K562 (cell line): Measurements from ENCODE around the gene DIAPH3. TPM values are rescaled to one million over a fixed set of nuclear protein-coding genes. Genes with fewer than 3 reads are reported as not detected.

Experiments used
- FOSL1 ChIP-seq: fragments of 200-800 bp; sonication (Bioruptor generic); conservative IDR thresholded peaks from 2 replicates; pipeline ENCODE4 v1.6.1; 2016; ENCODE audit warnings: missing genetic modification characterization, missing compliant biosample characterization
- polyA plus RNA-seq, 8 experiments: library from polyadenylated mRNA; depleted of rRNA in 4 of 8; stranded (reverse) in 5 of 8; unstranded in 3 of 8; fragments of >200 nt; fragmentation: Nextera tagmentation in 2 of 8; fragmentation: Illumina TruSeq in 1 of 8; extraction: Ambion mirVana in 2 of 8; extraction: Trizol in 1 of 8; gene quantifications; 2 replicates each; pipeline versions ENCODE4 v1.2.1 to v1.2.3, GENCODE V29; 2011 to 2014; ENCODE audit warnings: inconsistent platforms in 1 of 8, missing spikeins in 1 of 8
- total RNA-seq, 7 experiments: library from RNA; depleted of rRNA in 6 of 7; stranded (reverse); fragments of >200 nt in 6 of 7; fragmentation: Illumina TruSeq in 2 of 7; extraction: Trizol in 2 of 7; gene quantifications; 2 replicates each; pipeline versions ENCODE4 v1.2.1 to v1.2.3, GENCODE V29; 2011 to 2021; ENCODE audit warnings: low replicate concordance in 1 of 7
- TF ChIP-seq, protein P1 (sequence below): fragments of 450-650 bp; formaldehyde crosslinking; IDR thresholded peaks from 2 replicates; pipeline ENCODE4 v1.4.0; 2020; ENCODE audit warnings: mild to moderate bottlenecking, moderate library complexity
- TF ChIP-seq, protein P2 (sequence below), 2 experiments: fragments of 450-650 bp in 1 of 2; sonication (generic) in 1 of 2; formaldehyde crosslinking in 1 of 2; IDR thresholded peaks; 2 replicates each; pipeline versions ENCODE4 v1.7.1 to v1.9.0; 2016 to 2022; ENCODE audit warnings: inconsistent platforms in 1 of 2, mild to moderate bottlenecking in 1 of 2, missing genetic modification reagents in 1 of 2
- TF ChIP-seq, protein P3 (sequence below), 2 experiments: fragments of 450-650 bp; formaldehyde crosslinking in 1 of 2; IDR thresholded peaks; 2 replicates each; pipeline versions ENCODE4 v1.4.0 to v1.6.1; 2014 to 2020; ENCODE audit warnings: mild to moderate bottlenecking in 2 of 2, borderline replicate concordance in 1 of 2, low read depth in 1 of 2

The DIAPH3 gene
- total and polyA plus RNA-seq, 9 of the 15 experiments (the other 6 are each of a cell fraction or from before 2014, with no cell fraction given) = 9.0 to 18.7 (median 14.7) TPM

DNA sequence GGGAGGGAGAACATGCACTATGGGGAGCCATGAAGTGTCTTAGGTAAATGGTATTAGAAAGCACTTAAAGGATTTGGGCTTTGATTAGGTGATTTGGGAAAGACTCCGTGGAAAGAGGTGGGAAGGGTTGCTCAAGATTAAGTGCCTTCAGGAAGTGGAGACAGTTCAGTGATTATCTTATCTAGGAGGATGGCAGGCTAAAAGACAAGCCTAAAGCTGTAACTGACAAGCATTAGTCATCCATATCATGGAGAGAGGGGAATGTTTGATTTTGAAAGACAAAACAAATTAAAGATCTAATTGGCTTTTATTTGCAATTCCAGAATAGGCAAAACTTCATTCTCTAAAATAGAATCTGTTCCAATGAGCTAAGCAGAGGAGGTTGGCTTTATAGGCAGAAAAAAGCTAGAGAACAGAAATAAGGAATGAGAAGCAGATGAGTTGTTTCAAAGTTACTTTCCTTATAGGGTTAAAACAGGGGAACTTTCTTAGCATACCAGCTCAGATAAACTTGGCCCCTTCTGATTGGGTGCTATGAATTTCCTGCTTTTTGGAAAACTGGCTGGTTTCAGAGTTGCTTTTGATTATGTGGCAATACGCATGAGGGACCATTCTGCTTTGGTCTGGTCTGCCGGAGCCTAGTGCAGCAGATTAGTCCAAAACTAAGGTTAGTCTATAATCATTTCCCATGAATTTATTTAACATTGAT lies 1.8 kb upstream of the DIAPH3 start (continued):
- TF ChIP-seq, protein P1, sequence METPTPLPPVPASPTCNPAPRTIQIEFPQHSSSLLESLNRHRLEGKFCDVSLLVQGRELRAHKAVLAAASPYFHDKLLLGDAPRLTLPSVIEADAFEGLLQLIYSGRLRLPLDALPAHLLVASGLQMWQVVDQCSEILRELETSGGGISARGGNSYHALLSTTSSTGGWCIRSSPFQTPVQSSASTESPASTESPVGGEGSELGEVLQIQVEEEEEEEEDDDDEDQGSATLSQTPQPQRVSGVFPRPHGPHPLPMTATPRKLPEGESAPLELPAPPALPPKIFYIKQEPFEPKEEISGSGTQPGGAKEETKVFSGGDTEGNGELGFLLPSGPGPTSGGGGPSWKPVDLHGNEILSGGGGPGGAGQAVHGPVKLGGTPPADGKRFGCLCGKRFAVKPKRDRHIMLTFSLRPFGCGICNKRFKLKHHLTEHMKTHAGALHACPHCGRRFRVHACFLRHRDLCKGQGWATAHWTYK (CRISPR knock-in tag) = no peak
- TF ChIP-seq, protein P2, sequence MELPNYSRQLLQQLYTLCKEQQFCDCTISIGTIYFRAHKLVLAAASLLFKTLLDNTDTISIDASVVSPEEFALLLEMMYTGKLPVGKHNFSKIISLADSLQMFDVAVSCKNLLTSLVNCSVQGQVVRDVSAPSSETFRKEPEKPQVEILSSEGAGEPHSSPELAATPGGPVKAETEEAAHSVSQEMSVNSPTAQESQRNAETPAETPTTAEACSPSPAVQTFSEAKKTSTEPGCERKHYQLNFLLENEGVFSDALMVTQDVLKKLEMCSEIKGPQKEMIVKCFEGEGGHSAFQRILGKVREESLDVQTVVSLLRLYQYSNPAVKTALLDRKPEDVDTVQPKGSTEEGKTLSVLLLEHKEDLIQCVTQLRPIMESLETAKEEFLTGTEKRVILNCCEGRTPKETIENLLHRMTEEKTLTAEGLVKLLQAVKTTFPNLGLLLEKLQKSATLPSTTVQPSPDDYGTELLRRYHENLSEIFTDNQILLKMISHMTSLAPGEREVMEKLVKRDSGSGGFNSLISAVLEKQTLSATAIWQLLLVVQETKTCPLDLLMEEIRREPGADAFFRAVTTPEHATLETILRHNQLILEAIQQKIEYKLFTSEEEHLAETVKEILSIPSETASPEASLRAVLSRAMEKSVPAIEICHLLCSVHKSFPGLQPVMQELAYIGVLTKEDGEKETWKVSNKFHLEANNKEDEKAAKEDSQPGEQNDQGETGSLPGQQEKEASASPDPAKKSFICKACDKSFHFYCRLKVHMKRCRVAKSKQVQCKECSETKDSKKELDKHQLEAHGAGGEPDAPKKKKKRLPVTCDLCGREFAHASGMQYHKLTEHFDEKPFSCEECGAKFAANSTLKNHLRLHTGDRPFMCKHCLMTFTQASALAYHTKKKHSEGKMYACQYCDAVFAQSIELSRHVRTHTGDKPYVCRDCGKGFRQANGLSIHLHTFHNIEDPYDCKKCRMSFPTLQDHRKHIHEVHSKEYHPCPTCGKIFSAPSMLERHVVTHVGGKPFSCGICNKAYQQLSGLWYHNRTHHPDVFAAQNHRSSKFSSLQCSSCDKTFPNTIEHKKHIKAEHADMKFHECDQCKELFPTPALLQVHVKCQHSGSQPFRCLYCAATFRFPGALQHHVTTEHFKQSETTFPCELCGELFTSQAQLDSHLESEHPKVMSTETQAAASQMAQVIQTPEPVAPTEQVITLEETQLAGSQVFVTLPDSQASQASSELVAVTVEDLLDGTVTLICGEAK (IDR thresholded peaks at IDR 0.05) = no peak
- TF ChIP-seq, protein P2 (CRISPR knock-in tag; IDR thresholded peaks at IDR 0.05) = no peak
- TF ChIP-seq FOSL1 = peak; percentile 94
- TF ChIP-seq, protein P3, sequence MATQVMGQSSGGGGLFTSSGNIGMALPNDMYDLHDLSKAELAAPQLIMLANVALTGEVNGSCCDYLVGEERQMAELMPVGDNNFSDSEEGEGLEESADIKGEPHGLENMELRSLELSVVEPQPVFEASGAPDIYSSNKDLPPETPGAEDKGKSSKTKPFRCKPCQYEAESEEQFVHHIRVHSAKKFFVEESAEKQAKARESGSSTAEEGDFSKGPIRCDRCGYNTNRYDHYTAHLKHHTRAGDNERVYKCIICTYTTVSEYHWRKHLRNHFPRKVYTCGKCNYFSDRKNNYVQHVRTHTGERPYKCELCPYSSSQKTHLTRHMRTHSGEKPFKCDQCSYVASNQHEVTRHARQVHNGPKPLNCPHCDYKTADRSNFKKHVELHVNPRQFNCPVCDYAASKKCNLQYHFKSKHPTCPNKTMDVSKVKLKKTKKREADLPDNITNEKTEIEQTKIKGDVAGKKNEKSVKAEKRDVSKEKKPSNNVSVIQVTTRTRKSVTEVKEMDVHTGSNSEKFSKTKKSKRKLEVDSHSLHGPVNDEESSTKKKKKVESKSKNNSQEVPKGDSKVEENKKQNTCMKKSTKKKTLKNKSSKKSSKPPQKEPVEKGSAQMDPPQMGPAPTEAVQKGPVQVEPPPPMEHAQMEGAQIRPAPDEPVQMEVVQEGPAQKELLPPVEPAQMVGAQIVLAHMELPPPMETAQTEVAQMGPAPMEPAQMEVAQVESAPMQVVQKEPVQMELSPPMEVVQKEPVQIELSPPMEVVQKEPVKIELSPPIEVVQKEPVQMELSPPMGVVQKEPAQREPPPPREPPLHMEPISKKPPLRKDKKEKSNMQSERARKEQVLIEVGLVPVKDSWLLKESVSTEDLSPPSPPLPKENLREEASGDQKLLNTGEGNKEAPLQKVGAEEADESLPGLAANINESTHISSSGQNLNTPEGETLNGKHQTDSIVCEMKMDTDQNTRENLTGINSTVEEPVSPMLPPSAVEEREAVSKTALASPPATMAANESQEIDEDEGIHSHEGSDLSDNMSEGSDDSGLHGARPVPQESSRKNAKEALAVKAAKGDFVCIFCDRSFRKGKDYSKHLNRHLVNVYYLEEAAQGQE (IDR thresholded peaks at IDR 0.05; ENCODE audit: borderline replicate concordance) = no peak
- TF ChIP-seq, protein P3 (CRISPR knock-in tag; IDR thresholded peaks at IDR 0.05; ENCODE audit: low read depth) = no peak
